Ovary (tissue), 10 donors: Measurements from ENCODE around the gene INHBA. TPM values are rescaled to one million over a fixed set of nuclear protein-coding genes. Genes with fewer than 3 reads are reported as not detected.

ENCODE experiments used
- DNase-seq, 5 donors: peaks; one replicate each; pipeline ENCODE4 v3.0.0-alpha.2; 2019 to 2020
- H3K27ac ChIP-seq, 2 donors: fragments of 200-600 bp; one replicate each; pipeline versions ENCODE4 v1.5.1 to v1.8.0; 2019 to 2022
- H3K27me3 ChIP-seq: fragments of 200-600 bp; one replicate; pipeline ENCODE4 v1.8.0; 2022
- H3K36me3 ChIP-seq: fragments of 200-600 bp; sonication (generic); one replicate; pipeline ENCODE4 v1.5.1; 2019
- H3K4me1 ChIP-seq: one replicate; pipeline ENCODE4 v1.8.1; 2013; ENCODE audit warnings: mild to moderate bottlenecking, moderate library complexity; ENCODE audit not compliant: insufficient read depth
- H3K4me3 ChIP-seq: fragments of 200-600 bp; sonication (generic); one replicate; pipeline ENCODE4 v1.5.1; 2017
- H3K9me3 ChIP-seq, 2 donors: fragments of 200-600 bp in 1 of 2; sonication (generic) in 1 of 2; one replicate each; pipeline versions ENCODE4 v1.5.1 to v1.8.1; 2013 to 2019; ENCODE audit warnings: mild to moderate bottlenecking in 1 of 2, moderate library complexity in 1 of 2
- CTCF ChIP-seq, 3 donors: fragments of 450-650 bp in 2 of 3; fragments of 200-600 bp in 1 of 3; IDR thresholded peaks; one replicate each; pipeline versions ENCODE4 v1.5.1 to v1.8.0; 2016 to 2022; ENCODE audit warnings: antibody characterized with exemption in 3 of 3, mild to moderate bottlenecking in 1 of 3
- EP300 ChIP-seq: sonication (generic); formaldehyde crosslinking; IDR thresholded peaks from one replicate; pipeline ENCODE4 v1.6.1; 2017; ENCODE audit warnings: antibody characterized with exemption
- POLR2A ChIP-seq: fragments of 450-650 bp; IDR thresholded peaks from one replicate; pipeline ENCODE4 v1.6.1; 2017; ENCODE audit warnings: antibody characterized with exemption, mild to moderate bottlenecking, moderate library complexity
- WGBS, 3 donors: extraction: QIAGEN DNeasy Blood & Tissue Kit in 1 of 3; methylation state at CpG; one replicate each; pipeline versions ENCODE4 v1.1.5 to v1.1.7; 2013 to 2017; 5-methylcytosine and 5-hydroxymethylcytosine counted together
- intact Hi-C, 4 donors: fragments of 100-400 bp; cut with DNase I; formaldehyde crosslinking; loops; one replicate each; pipeline versions ENCODE4 v1.11.0 to v1.15.1; 2022 to 2023
- long read RNA-seq, 3 donors: library from polyadenylated mRNA in 2 of 3; unstranded in 2 of 3; transcript quantifications; one replicate each; pipeline ENCODE4 v2.0.0 and lab custom pipeline, GENCODE V29; 2021 to 2026
- polyA plus RNA-seq, 2 donors: library from polyadenylated mRNA; stranded (reverse); fragments of 200-250 nt in 1 of 2; fragments of 350-450 nt in 1 of 2; fragmentation: Illumina TruSeq in 1 of 2; extraction: RNeasy Lipid Tissue Mini Kit (QIAGEN cat#74804) in 1 of 2; gene quantifications; one replicate each; pipeline ENCODE4 v1.2.3, GENCODE V29; 2013 to 2014
- total RNA-seq, 7 donors: library from RNA; depleted of rRNA in 2 of 7; stranded (reverse); fragments of >200 nt in 2 of 7; fragmentation: NEBNext Ultra II Directional in 3 of 7; extraction: Animal tissue kit (Norgen Biotek cat#: 25700) in 3 of 7; gene quantifications; one replicate each; pipeline versions ENCODE4 v1.1.0 to v1.2.4, GENCODE V29; 2016 to 2023
- donor health status: DM: no; HTN: no; CAD: no; lungs with moderate emphysema.
- donor health status: DM: no; HTN: no; CAD: no.
- donor health status: Bipolar disorder and iron deficiency.
- donor health status: DM: yes; HTN: yes; CAD: no.
- donor health status: DM: no; HTN: no; CAD: no.
- donor health status: DM: yes; HTN: yes; CAD: no.

INHBA gene
- total RNA-seq (10 to 100 TPM in 2 of 7 donors, 1 to 10 TPM in 5; 2.1 to 18.0 (median 7.3) TPM), polyA plus RNA-seq (1 to 10 TPM; 3.4 to 5.8 TPM)
- long read RNA-seq, donor 1, transcript INHBA-203 (2 exons, 1,632 nt) = major isoform, 23 of 25 reads
- long read RNA-seq, donor 1, partial matches to known transcripts = 0 of 25 reads
- long read RNA-seq, donor 1, other reads (novel, unspliced or antisense) = 2 of 25 reads
- long read RNA-seq, donor 2, partial matches to known transcripts = 0 of 4 reads
- long read RNA-seq, donor 2, other reads (novel, unspliced or antisense) = 0 of 4 reads
- long read RNA-seq, donor 3, partial matches to known transcripts = 0 of 4 reads
- long read RNA-seq, donor 3, other reads (novel, unspliced or antisense) = 2 of 4 reads

GRCh38 chr7:41702635-41703371 is at the start of gene INHBA:
TSS of gene INHBA (minus strand) at chr7:41703090. CDS start at chr7:41700374, 2,716 bp downstream.
- TF ChIP-seq CTCF (IDR thresholded peaks at IDR 0.05) (no peak), POLR2A (no peak), EP300 (no peak)
- H3K27ac ChIP-seq = peak within 1 kb of the TSS in 1 of 2 donors; percentile 7
- peaks cover 3% of the 10 kb centered on the region for H3K4me1 ChIP-seq
- H3K27me3 ChIP-seq = no peaks in the 10 kb centered on the region
- no peak within 1 kb of the TSS for H3K4me3 ChIP-seq
- H3K36me3 ChIP-seq = no peaks in the 10 kb centered on the region
- 59 to 68% (median 62%) methylated on average over 3 of the region's 3 CpGs for WGBS, 3 donors
- intact Hi-C loops = loop anchor here in 1 of 4 donors (10.0 kb wide), 1 partner anchor 1378 kb away; no protein-coding TSS in a partner anchor
- H3K9me3 ChIP-seq = no peaks in the 10 kb centered on the region
- DNase-seq = peak in 2 of 5 donors; percentile 22 to 70

GRCh38 chr7:41752615-41753014 is 49.7 kb upstream of the INHBA start:
- intact Hi-C loops = no loop called here
- H3K4me1 ChIP-seq = no peaks in the 10 kb centered on the region
- no peak overlapping the region for H3K4me3 ChIP-seq
- DNase-seq = no peak
- H3K27ac ChIP-seq = no peak overlapping the region
- WGBS, 3 donors = 86 to 93% (median 87%) methylated on average over 2 of the region's 2 CpGs
- no peaks in the 10 kb centered on the region for H3K27me3 ChIP-seq
- no peak for TF ChIP-seq CTCF (IDR thresholded peaks at IDR 0.05)
- no peaks in the 10 kb centered on the region for H3K36me3 ChIP-seq
- no peaks in the 10 kb centered on the region for H3K9me3 ChIP-seq

GRCh38 chr7:41750661-41751540 is 48.0 kb upstream of the INHBA start:
- no peak for DNase-seq
- no peak overlapping the region for H3K4me3 ChIP-seq
- intact Hi-C loops = no loop called here
- 30 to 55% (median 40%) methylated on average over 1 of the region's 1 CpG for WGBS, 3 donors
- no peaks in the 10 kb centered on the region for H3K4me1 ChIP-seq
- no peak overlapping the region for H3K27ac ChIP-seq
- no peaks in the 10 kb centered on the region for H3K9me3 ChIP-seq
- no peaks in the 10 kb centered on the region for H3K27me3 ChIP-seq
- H3K36me3 ChIP-seq = no peaks in the 10 kb centered on the region
- TF ChIP-seq EP300 = no peak
- TF ChIP-seq CTCF (IDR thresholded peaks at IDR 0.05) = no peak
- no peak for TF ChIP-seq POLR2A

GRCh38 chr7:41747961-41748360 is 45.1 kb upstream of the INHBA start:
- no peaks in the 10 kb centered on the region for H3K27me3 ChIP-seq
- H3K4me3 ChIP-seq = no peak overlapping the region
- H3K9me3 ChIP-seq = no peaks in the 10 kb centered on the region
- H3K27ac ChIP-seq = no peak overlapping the region
- no peaks in the 10 kb centered on the region for H3K4me1 ChIP-seq
- no peak for DNase-seq
- no peaks in the 10 kb centered on the region for H3K36me3 ChIP-seq
- intact Hi-C loops = no loop called here
- TF ChIP-seq EP300 (no peak), CTCF (IDR thresholded peaks at IDR 0.05) (no peak), POLR2A (no peak)
